Measurements from ENCODE around the gene F2RL1. TPM values are rescaled to one million over a fixed set of nuclear protein-coding genes. Genes with fewer than 3 reads are reported as not detected.
"Not testable (repeated sequence)": the region's sequence is repeated elsewhere in the genome, so short reads cannot be mapped to it uniquely, and the experiment has no call there.

The F2RL1 gene, protein sequence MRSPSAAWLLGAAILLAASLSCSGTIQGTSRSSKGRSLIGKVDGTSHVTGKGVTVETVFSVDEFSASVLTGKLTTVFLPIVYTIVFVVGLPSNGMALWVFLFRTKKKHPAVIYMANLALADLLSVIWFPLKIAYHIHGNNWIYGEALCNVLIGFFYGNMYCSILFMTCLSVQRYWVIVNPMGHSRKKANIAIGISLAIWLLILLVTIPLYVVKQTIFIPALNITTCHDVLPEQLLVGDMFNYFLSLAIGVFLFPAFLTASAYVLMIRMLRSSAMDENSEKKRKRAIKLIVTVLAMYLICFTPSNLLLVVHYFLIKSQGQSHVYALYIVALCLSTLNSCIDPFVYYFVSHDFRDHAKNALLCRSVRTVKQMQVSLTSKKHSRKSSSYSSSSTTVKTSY
- 3.7 TPM for total RNA-seq
- long read RNA-seq, partial matches to known transcripts = 0 of 2 reads
- long read RNA-seq, other reads (novel, unspliced or antisense) = 1 of 2 reads

DNA sequence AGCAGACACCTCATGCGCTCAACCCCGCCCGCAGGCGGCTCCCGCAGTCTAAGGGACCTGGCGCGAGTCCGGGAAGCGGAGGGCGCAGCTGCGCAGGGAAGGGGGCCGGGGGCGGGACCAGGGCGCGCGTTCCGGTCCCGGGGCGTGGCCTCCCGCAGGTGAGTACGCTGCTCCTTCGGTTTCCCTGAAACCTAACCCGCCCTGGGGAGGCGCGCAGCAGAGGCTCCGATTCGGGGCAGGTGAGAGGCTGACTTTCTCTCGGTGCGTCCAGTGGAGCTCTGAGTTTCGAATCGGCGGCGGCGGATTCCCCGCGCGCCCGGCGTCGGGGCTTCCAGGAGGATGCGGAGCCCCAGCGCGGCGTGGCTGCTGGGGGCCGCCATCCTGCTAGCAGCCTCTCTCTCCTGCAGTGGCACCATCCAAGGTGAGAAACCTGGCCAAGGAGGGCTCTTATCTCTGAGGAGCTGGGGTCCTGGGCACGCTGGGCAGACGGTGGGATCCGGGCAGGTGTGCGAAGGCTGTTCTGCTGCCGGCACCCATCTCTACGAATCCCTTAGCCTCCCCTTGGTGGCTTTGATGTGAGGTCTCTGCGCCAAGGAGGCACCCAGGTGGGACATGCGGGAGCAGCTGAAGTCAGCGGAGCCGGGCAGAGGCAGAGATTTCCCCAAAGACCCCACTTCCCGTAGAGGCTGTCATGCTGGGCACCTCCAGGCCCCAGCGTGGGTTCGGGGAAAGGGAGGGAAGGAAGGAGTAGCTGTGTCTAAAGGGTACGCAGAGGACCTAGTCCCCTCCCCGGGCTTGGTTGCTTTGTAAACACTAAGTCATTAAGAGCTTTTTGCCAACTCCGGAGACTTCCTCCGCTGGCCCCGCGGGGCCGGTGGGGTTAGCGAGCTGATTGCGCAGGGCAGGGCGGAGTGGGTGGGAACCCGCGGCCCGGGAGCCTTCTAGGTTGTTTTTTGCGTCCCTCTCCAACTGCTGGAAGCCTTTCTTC is at the start of gene F2RL1:
Gene F2RL1 (plus strand): TSS at position 187 of the 988 bp plus-strand sequence. CDS start 153 bp downstream, at position 340.
- DNase-seq (ENCODE audit: low spot score) = peak; percentile 82

DNA sequence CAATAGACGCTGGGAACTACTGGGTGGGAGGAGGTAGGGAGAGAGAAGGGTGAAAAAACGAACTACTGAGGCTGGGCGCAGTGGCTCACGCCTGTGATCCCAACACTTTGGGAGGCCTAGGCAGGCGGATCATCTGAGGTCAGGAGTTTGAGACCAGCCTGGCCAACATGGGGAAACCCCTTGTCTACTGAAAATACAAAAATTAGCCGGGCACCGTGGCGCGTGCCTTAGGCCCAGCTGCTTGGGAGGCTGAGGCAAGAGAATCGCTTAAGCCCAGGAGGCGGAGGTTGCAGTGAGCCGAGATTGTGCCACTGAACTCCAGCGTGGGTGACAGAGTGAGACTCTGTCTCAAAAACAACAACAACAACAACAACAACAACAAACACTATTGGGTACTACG is 47.8 kb upstream of the F2RL1 start:
- intact Hi-C loops (cut with DNase I) = loop anchor here (5.0 kb wide), 1 partner anchor 54 kb away; the partner anchor contains the start of gene F2R

More for the DNA sequence above, at the start of gene F2RL1:
- intact Hi-C loops (cut with DNase I) = no loop called here

DNA sequence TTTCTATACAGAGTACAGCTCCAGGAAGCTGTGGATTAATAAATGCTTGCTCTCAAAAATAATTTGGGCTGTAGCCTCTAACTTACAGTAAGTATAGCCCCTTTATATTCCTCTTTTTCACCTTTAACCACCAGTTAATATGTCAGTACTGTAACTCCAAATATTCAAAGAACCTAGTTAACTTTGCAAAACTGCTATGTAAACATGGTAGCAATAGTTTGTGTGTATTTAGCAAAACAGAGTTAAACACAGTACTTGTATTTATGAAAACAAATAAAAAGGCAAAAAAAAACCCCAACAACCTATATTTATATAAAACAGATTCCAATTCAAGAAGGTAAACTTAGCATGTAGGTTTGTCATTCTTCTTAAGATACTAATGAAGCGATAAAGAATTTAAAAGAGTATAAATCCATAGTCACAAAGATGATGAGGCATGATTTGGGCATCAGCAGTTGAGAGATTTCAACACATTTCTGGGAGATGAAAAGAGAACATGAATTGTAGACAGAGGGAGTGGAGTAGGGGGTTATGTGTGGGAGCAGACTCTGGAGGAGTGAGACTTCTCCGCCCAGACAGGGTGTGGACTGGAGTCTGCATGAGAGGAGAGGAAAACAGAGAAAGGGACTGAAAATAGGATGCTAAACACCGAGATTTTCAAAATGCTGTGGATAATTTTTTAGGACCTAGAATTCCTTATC is 47.0 kb upstream of the F2RL1 start:
- DNase-seq (ENCODE audit: low spot score) = no peak
- intact Hi-C loops (cut with DNase I) = loop anchor here (5.0 kb wide), 1 partner anchor 55 kb away; the partner anchor contains the start of gene F2R

More for the DNA sequence above, 47.8 kb upstream of the F2RL1 start:
- not testable (repeated sequence) for DNase-seq (ENCODE audit: low spot score)

DNA sequence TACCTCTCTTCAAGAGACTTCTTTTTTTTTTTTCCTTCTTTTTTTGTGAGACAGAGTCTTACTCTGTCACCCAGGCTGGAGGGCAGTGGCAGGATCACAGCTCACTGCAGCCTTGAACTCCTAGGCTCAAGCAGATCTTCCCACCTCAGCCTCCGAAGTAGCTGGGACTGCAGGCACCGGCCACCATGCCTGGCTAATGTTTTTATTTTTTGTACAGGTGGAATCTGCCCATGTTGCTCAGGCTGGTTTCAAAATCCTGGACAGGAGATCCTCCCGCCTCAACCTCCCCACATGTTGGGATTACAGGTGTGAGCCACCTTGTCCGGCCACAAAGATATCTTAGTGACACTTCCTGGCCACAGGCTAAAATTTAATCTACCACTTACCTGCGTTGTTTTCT is 42.9 kb upstream of the F2RL1 start:
- intact Hi-C loops (cut with DNase I) = loop anchor here (2.0 kb wide), 1 partner anchor 173 kb away; no protein-coding TSS in a partner anchor

DNA sequence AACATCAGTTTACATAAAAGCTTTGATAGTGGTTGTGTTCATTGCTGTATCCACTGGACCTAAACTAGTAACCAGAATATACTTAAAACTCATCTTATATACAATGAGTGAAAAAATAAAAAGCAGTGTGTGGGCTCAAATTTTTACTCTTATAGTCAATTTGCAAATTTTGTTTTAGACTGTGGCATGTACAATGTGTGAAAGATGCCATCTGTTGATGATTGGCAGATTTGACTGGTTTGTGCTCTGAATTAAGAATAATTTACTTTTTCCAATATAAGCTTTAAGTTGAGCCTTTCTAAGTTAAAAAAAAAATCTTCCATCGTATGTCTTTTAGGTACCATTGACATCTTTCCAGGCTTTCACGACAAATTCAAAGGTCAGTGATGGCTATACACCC is 42.4 kb upstream of the F2RL1 start:
- DNase-seq (ENCODE audit: low spot score) = no peak
- intact Hi-C loops (cut with DNase I) = no loop called here

More for the DNA sequence above, 42.9 kb upstream of the F2RL1 start:
- DNase-seq (ENCODE audit: low spot score) = no peak

DNA sequence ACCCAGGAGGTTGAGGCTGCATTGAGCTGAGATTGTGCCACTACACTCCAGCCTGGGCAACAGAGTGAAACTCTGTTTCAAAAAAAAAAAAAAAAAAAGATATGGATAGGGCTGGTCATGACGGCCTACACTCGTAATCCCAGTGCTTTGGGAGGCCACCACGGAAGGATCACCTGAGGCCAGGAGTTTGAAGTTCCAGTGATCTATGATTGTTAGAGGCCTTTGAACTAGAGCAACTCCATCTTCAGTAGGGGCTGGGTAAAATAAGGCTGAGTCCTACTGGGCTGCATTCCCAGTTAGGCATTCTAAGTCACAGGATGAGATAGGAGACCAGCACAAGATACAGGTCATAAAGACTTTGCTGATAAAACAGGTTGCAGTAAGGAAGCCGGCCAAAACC is 38.2 kb upstream of the F2RL1 start:
- DNase-seq (ENCODE audit: low spot score); intact Hi-C loops (cut with DNase I): not testable (repeated sequence)

DNA sequence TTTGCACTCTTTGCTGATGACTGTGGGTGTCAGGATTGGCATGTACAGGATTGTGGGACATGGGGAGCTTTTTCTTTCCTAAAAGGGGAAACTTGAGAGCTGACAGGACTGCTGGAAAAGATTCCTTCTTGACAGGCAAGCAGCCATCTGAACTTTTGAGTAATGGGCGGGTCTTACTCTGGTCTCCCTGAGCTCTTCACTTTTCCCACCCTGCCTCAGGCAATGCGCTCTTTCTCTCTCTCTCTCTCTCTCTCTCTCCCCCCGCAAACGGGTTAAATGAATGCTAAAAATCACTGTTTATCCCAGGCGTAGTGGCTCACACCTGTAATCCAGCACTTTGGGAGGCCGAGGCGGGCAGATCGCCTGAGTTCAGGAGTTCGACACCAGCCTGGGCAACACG is 37.1 kb upstream of the F2RL1 start:
- DNase-seq (ENCODE audit: low spot score) = no peak

DNA sequence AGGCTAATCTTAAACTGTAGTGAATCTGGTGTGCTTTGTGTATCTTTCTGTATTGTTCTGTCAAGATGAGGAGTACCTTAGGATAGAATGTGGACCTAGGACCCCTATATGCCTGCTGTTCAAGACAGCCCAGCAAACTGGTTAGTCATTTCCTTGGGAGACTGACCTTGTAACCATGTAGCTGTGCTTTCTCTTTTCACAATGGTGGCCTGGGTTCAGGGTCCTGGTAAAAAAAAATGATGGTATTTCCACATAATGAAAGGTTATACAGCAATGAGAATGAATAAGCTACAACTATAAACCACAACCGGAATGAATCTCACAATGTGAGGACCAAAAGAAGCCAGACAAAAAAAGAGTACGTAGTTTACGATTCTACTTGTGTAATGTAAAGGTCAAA is 36.4 kb upstream of the F2RL1 start:
- DNase-seq (ENCODE audit: low spot score) = no peak
- intact Hi-C loops (cut with DNase I) = no loop called here

More for the DNA sequence above, 37.1 kb upstream of the F2RL1 start:
- intact Hi-C loops (cut with DNase I) = no loop called here

DNA sequence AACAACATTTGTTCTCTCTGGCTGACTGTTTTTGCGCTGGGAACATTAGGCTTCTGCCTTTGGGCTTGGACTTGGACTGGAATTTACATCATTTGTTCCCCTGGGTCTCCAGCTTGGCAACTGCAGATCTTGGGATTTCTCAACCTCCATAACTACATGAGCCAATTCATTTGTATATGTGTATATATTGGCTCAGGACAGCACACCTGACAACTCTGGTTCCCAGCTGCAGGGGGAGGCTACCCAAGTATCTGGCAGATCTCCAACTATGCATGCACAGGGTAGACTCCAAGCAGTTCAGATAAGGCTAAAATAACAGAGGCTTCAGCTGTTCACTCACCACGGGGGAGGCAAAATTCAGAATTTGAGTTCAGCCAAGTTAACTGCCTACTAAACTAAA is 31.6 kb upstream of the F2RL1 start:
- intact Hi-C loops (cut with DNase I) = no loop called here
- DNase-seq (ENCODE audit: low spot score) = no peak

DNA sequence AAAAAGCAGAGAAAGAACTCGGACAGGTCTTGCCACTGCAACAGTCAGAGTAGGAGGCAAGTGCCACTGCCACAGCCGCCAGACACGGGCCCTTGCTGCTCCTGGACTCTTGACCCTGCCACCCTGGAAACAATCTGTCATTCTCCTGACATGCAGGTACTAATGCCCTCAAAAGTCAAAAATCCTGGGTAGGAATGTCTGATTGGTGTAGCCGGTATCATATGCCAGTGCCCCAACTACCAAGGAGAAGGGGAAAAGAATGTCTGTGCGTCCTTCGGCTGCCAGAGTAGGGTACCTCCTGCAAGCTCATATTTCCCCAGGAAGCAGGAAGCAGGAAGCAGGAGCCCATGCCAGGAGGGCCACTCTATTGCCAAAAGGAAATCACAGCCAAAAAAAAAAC is 30.5 kb upstream of the F2RL1 start:
- intact Hi-C loops (cut with DNase I) = no loop called here
- no peak for DNase-seq (ENCODE audit: low spot score)

DNA sequence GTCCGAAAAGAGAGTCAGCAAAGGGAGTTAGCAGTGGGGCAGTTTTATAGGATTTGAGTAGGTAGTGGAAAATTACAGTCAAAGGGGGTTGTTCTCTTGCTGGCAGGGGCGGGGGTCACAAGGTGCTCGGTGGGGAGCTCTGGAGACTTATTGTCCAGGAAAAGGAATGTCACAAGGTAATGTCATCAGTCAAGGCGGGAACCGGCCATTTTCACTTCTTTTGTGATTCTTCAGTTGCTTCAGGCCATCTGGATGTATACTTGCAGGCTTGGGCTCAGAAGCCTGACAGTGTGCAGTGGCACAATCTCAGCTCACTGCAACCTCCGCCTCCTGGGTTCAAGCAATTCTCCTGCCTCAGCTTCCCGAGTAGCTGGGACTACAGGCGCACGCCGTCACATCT is 29.6 kb upstream of the F2RL1 start:
- intact Hi-C loops (cut with DNase I); DNase-seq (ENCODE audit: low spot score): not testable (repeated sequence)

DNA sequence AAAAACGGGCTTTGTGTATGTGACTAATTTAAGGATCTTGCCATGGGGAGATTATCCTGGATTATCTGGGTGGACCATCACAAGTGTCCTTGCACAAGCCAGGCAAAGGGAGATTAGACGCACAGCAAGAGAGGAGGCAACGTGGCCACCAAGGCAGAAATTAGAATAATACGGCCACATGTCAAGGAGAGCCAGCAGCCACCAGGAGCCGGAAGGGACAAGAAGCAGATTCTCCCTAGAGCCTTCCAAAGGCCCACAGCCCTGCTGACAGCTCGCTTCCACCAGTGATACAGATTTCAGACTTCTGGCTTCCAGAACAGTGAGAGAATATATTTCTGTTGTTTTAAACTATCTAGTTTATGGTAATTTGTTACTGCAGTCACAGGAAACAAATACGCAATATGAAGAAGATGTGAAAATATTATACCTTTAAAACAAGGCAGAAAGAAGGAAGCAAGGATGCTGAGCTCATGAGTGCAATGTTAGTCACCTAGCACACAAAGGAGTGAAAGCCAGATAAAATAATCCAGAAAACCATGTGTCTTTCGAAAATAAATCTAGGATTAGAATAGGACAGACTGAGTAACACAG is 28.7 kb upstream of the F2RL1 start:
- DNase-seq (ENCODE audit: low spot score) = no peak
- intact Hi-C loops (cut with DNase I) = no loop called here

DNA sequence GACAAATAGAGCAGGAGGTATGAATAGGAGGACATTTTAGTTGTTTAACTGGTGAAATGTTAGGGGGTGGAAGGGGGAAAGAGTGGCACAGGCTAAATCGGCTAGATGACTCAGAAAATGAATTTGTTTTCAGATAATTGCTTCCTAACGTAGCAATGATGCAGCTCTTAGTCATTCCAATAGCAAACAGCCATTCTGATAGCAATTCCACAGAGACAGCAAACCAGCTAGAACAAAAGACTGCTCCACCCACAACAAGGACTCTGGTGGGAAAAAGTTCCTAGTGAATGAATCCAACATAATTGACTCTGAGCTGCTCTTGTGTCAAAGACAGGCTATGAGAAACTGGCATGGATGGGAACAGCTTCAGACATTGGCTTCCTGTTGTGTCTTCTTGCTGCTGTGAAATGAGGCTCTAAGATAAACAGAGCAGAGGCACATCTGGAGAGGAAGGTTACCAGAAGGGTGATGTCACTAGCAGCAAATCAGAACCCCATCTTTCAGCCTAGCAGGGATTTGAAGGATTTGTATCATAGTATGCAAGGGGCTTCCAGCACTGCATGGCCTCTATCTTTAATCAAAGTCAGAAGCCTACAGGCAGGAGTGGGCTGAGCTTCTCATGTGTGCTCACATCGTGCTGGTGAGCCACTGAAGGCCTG is 28.1 kb upstream of the F2RL1 start:
- intact Hi-C loops (cut with DNase I) = no loop called here
- no peak for DNase-seq (ENCODE audit: low spot score)

DNA sequence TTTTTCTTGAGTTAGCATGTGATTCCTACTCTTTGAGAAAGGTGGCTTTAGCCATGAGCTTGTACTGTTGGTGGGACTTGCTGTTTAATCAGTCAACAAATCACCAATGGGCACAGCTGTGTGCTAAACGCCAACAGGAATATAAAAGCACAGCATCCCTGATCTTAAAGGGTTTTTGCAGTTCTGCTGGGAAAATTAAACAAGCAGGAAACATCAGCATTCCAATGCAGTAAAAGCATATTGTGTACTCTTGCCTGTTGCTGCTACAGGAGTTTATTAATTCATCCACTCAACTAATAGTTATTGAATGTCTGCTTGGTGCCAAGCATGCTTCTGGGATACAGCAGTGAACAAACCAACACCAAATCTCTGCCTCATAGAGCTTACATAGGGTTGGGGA is 27.4 kb upstream of the F2RL1 start:
- no peak for DNase-seq (ENCODE audit: low spot score)
- intact Hi-C loops (cut with DNase I) = no loop called here

DNA sequence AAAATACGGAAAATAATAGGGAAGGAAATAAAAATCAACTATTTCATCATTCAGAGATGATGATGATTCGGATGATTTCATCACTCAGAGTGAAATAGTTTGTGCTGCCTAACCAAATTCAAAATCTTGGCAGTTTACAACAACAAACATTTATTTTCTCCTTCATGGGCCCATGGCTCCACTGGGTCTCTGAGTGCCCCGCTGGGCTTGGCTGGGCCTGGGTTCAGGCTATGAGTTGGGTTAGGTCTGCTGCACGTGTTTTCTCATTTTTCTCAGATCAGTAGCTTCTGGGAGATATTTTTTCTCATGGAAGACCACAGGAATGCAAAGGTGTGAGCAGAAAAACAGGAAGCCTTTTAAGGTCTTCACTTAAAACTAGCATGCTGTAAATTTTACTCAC is 24.0 kb upstream of the F2RL1 start:
- no peak for DNase-seq (ENCODE audit: low spot score)
- intact Hi-C loops (cut with DNase I) = no loop called here

DNA sequence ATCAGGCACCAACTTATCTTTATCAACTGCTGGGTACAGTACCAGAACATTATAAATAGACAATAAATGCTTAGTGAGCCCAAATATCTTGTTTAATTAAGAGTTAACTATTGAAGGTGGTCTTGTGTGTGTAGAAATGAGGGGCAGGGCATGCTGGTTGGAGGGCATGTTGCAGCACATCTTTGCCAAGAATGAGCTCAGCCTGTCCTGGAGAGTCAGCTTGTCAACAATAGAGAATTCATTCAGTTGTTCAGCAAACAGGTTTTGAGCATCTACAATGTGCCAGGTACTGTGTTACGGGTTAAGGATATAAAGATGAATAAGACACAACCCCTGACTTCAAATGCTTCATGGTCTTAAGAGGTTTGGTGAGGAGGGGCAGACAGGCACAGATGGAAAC is 19.2 kb upstream of the F2RL1 start:
- intact Hi-C loops (cut with DNase I) = no loop called here
- no peak for DNase-seq (ENCODE audit: low spot score)

DNA sequence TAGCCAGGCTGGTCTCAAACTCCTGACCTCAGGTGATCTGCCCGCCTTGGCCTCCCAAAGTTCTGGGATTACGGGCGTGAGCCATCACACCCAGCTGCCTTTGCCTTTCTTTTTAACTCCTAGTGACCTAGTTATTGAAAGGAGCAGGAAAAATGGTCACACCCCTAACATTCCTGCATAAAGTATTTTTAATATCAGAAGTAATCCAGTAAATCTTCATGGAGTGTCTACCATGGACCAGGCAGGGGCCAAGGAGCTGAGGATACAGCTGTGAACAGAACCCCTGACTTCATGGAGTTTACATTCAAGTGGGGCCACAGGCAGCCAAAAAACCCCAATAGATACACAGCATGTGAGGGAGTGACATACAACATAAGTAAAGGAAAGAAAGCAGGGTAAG is 18.3 kb upstream of the F2RL1 start:
- no peak for DNase-seq (ENCODE audit: low spot score)
- intact Hi-C loops (cut with DNase I) = no loop called here

DNA sequence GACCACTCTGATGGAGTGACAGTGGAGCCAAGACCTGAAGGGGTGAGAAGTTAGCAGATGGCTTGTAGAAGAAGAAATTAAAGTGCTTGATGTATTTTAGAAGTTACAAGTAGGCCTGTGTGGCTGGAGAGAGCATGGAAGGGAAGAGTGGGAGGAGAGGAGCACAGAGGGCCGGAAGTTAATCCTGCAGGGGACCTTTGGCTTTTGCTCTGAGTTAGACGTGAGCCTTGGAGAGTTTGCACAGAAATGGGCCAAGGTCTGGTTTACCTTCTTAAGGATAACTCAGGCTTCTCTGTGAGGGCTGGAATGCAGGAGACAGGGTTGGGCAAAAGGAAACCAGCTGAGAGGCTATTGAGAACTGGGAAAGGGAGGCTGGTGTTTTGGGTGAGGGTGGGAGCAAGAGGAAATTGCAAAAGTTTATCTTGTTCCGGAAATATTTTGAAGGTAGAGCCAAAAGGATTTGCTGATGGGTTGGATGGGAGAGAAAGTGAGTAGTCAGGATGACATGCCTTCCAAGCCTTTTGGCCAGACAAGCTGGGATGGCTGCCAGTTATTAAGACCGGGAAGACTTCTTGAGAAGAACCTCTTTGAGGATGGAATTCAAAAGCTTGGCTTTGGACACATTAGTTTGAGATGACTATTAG is 17.5 kb upstream of the F2RL1 start:
- DNase-seq (ENCODE audit: low spot score) = no peak

More for the DNA sequence above, 17.5 kb upstream of the F2RL1 start:
- intact Hi-C loops (cut with DNase I) = no loop called here

All from cardiac septum (tissue), 1 donor.